ENCODE results near the gene GPAT2.
A peak's percentile ranks its signal among the peaks of the same experiment; 100 is the strongest.
"Not testable (repeated sequence)": the region's sequence is repeated elsewhere in the genome, so short reads cannot be mapped to it uniquely, and the experiment has no call there.

GRCh38 chr2:95991351-95992094 is 43.2 kb downstream of the GPAT2 start, which contains the start of gene ANKRD36C:
- TF ChIP-seq CTCF (IDR thresholded peaks at IDR 0.05), result not testable (repeated sequence)
- TF ChIP-seq POLR2AphosphoS5 (IDR thresholded peaks at IDR 0.05) (peak; percentile 63 to 89 (median 84)), POLR2A (IDR thresholded peaks at IDR 0.05) (peak; percentile 92)
